ENCODE results near the gene SPDEF.

SPDEF gene

DNA sequence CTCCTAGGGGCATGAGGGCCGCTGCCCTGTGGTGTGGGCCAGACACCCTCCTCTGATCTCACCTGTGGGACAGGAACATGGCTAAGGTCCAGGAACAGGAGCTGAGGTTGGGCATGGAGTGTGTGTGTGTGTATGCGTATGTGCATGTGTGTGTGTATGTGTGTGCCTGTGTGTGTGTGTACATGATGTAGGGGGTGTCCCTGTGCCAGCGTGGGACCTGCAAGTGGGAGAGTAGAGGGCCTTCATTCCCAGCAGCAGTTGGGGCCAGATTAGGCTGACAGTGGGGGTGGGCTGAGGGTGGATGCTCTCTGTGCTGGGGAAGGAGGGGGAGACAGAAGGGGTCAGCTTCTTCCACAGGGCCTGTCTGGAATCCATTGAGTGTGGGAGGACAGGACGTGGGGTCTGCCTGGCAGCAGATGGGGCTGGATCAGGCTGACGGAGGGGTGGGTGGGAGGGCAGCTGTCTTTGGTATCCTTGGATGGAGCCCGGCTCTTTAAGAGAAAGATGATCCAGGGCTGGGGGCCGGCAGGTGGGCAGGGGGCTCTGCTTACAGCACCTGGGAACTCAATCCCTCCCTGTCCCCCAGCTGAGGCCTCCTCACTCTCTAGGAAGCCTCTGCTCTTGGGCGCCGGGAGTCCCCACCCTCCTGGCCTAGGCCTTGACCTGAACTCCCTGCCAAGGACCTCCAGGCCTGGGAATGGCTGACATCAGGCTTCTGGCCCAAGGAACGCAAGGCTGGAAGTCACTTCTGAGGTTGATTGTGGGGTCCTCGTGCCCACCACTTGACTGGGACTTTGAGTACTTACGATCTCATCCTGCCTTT, 44.0 kb downstream of the SPDEF start:
- no peak for DNase-seq

DNA sequence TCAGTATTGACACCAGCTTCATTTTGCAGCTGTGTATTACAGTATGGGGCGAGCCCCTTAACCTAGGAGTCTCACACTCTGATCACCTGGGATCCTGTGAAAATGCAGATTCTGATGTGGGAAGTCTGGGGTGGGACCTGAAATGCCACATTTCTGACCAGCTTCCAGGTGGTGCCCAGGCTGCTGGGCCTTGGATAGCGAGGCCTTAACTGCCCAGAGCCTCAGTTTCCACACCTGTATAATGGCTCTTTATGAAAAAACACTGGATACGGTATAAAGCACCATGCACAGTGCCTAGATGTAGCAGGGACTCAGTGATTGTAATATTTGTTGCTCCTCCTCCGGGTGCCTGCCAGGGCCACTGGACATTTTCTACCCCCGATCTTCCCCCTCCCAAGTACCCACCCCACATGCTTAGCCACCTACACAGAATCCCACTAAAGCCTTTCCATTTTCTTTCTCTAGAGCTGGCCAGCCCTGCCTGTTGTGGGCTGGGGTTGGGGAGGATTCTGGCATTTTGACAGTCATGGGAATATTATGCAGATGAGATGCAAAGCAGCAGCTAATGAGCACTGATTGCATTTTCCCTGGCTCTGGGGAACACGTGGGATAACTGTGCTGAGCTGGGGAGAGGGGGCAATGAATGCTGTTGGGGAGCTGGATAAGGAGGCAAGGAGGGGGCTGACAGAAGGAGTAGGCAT, 44.8 kb downstream of the SPDEF start:
- DNase-seq: no peak

GRCh38 chr6:34510299-34510698, 45.8 kb downstream of the SPDEF start:
- no peak for DNase-seq

- DNase-seq: no peak
Observed at GRCh38 chr6:34509782-34510181, 46.3 kb downstream of the SPDEF start.

DNA sequence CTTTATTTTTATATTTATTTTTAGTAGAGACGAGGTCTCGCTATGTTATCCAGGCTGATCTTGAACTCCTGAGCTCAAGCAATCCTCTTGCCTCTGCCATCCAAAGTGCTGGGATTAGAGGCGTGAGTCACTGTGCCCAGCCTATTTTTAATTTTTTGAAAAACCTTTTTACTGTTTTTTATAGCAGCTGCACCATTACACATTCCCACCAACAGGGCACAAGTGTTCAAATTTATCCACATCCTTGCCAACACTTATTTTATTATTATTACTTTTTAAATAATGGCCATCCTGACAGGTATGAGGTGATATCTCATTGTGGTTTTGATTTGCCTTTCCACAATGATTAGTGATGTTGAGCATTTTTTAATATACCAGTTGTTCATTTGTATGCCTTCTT, 47.7 kb downstream of the SPDEF start:
- no peak for DNase-seq

DNA sequence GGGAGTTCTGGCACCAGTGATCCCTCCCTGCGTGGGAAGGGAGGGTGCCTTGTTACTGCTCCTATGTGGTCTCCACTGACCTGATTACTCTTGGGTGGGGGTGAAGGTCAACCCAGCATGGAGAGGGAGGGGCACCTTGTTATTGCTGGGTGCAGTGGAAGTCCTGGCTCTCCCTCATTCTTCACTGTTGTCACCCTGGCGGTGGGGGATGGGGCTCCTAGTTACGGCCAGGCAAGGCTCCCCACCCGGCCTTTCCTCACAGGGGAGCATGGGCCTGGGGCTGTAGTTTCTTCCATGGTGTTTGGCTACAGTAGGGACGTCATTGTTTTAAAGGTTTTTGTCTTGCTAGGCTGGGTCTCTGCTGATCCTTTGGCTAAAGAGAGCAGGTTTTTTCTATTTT, 49.4 kb downstream of the SPDEF start:
- no peak for DNase-seq

DNA sequence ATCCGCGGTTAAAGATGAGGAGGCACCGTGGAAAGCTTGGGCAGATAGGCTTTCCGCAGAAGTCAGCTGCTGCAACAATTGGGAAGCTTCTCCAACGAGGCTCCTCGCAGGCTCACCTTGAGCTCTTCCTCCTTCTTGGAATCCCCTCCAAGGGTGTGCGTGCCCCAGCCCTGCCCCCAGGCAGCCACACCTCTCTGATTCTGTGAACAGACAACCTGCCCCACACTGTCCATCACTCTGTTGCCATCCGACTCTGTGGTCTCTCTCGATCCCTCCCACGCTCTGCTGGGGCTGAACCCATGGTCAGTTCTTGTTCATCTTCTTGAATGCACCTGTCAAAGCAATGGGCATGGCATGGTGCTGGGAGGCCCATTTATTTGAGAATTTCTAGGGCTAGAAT, 58.7 kb downstream of the SPDEF start:
- DNase-seq: no peak

- DNase-seq: peak; percentile 77
Observed at GRCh38 chr6:34496103-34496685, 59.9 kb downstream of the SPDEF start.

GRCh38 chr6:34494973-34495372, 61.2 kb downstream of the SPDEF start:
- DNase-seq: no peak

DNA sequence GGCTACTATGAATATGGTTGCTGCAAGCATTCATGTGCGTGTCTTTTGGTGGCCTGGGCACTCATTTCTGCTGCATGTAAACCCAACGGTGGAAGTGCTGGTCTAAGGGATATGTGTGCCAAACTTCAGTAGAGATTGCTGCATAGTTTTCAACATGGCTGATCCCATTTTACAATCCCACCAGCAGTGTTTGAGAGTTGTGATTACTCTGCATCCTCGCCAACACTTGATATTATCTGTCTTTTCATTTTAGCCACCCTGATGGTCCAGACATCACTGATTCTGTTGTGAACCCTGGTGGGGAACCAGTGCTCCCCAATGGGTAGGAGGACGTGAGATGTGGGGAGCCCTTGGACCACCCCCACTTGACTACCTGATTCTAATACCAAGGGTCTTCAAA, 62.8 kb downstream of the SPDEF start:
- no peak for DNase-seq

DNA sequence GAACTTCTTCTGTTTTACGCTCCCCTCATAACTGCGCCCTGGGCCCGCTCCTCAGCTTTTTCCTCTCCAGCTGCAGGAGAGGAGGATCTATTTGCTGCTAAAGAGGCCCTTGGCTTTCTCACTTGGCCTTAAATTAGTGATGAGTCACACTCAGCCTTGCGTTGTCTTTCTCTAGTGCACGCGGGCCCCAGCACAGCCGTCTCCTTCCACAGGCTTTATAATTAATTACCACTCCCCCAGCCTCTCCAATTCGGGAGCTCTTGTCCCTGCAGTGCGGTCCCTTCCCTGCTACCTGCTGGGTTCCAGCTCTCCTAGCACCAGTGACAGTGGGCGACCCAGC, 65.1 kb downstream of the SPDEF start:
- peak; percentile 37 for DNase-seq

- DNase-seq: no peak
Observed at GRCh38 chr6:34490390-34491090, 65.6 kb downstream of the SPDEF start.

GRCh38 chr6:34489207-34489805, 66.8 kb downstream of the SPDEF start:
- no peak for DNase-seq

Measured in NCI-H1436 treated with DMSO at 0.1 percent for 48 hours (cell line).